Stimulated activated CD8-positive, alpha-beta memory T cell treated with anti-CD3 and anti-CD28 coated beads, Interleukin-4, amount 100 ng/mL, for 1 hour (primary cell): ENCODE results near the gene CPS1.

Experiments
- DNase-seq, 2 donors: peaks; one replicate each; pipeline ENCODE4 v3.0.0-alpha.2; 2020; ENCODE audit warnings: low read depth in 2 of 2, low spot score in 1 of 2

The CPS1 gene

DNA sequence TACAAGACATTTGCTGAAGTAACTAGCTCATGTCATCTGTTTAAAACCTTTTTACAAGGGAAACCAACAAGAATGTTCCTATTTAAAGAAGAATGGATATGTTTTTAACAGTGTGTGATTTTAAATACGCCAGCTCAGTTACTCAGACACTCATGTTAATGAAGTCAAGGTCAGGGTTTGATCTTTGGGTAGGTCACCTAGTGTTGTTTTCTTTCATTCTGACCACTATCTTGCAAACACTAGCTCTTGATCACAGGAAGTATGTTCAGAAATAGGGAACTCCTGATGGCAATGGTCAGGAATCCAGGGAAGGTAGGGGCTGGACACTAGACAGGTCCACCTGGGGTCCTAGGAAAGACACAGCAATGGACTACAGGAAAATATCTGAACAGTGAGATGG is 116.7 kb downstream of the CPS1 start:
- DNase-seq: no peak

DNA sequence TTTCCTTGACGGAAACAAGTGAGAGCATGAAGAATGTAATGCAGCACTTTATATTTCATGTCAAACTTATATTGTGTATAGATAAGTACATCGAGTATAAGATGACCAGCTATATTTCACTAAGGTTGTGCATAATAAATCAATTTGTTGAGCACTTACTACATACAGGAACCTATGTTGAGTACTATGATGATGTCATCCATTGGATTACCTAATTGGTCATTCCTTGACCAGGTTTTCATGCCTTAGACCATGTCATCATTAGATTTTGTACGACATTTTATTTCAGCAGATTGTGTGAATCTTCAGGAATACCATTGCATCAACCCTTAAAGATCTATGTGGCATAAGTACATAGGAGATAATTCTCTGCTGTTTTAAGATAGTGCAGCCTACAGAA is 119.7 kb downstream of the CPS1 start:
- no peak for DNase-seq

DNA sequence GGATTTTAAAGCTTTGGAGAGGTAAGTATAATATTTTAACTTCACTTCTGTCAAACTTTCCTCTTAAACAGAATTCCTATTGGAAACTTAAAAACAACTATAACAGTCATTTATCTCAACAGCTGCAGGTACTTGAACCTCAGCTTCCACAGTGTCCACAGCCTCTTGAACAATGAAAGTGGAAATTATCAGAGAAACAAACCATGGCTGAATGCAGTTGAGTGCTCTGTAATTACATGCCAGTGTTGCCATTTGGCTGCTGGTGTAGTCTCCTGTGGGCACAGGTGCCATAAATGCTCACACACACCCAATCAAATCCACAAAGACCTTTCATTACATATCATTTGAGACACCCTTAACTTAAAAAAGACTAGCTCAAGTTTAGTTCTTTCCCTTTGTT is 125.1 kb downstream of the CPS1 start:
- DNase-seq: no peak

DNA sequence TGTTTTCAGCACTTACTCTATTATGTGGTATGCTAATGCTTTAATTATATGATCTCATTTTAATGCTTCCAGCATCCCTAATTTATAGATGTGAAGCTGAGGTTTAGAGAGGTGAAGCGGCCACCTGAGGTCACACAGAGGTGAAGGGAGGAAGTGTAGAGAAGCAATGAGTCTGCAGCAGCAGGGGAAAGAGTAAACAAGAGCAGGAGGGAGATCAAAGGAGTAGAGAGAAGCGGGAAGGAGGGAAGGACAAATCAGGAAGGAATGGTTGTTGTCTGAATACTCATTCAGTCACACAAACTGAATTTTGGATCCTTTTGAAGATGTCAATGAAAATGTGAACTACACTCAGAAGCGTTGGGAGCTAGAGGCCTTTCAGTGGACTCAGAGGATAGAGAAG is 130.0 kb downstream of the CPS1 start:
- no peak for DNase-seq

DNA sequence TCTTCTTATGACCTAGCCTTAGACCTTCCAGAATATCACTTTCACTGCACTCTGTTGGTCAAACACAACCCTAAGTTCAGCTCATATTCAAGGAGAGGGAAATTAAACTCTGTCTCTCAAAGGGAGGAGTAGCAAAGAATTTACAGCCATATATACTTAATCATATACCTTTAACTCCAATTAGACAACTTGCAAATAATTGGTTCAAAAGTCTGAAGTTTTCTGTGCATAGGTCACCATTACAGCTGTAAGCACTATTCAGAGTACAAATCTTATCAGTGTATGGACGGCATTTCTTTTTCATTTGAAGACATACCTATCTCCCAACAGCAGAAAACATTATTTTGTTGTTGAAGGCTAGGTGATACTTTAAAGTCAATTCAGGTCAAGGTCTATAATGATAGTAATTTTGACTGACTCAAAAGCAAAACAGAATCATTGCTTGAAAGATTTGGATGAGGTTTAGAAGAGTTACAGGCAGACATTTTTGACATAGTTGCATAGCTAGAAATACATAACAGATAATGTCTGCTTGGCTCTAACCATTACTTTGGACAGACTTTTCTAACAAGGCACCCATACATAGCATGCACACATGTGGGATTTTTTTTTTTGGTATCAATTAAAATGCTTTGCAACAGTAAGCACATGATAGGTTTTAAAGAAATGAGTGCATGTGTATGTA is 131.5 kb downstream of the CPS1 start:
- DNase-seq: no peak

DNA sequence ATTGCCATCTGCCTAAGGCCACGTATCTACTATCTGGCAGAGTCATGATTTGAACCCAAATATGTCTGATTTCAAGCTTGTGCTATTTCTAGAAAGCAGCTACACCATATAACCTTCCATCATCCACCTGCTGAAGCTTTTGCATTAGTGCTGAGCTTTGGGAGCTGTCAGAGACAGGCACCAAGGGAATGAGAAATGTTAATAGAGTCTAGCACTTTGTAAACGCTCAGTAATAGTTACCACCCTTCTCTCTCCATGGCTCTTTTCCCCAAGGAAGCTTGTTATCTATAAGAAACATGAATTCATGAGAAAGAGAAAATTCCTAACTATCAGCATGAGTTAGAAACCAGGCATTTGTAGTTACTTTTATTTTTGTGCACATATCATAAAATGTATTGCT is 151.5 kb downstream of the CPS1 start:
- DNase-seq: no peak

DNA sequence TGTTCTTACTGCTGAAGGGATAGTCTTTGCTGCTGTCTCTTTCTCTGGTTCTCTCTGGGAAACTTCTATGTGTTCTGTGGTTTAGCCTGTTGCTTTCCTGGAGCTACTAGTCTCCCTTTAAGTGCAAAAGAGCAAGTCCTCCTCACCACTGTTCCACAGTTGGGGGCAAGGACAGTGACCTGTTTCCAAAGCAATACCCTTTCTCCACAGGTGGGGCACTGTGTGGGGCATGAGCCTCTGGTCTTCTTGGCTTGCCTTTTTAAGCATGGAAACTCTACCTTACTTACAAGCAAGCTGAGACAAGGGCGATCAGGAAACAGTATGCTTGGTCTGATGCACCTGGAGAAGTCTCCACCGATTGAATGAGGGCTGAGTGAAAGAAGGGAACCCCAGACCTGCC is 156.7 kb downstream of the CPS1 start:
- no peak for DNase-seq

DNA sequence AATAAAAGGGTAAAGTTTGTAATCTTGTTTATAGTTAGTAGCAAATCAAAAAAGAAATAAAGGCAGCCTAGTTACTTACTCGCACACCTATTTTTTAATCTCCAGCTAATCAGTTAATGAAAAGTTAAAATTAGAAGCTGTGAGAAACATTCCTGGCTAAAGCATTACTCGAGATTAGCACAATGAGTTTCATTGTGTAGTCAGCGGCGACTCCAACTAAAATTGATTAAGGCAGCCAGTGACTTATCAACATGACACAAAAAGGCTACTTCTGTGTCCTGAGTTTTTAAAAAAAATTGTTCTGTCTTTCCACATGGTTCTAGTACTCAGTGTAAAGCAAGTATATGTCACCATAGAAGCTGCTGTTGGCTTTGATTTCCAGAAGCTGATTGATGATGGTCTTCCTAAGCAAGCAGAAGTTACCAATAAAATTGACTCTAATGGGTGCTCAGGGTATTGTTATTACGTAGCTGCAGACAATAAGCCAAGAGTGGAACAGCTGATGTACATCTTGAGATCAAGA is 159.2 kb downstream of the CPS1 start:
- DNase-seq: no peak

DNA sequence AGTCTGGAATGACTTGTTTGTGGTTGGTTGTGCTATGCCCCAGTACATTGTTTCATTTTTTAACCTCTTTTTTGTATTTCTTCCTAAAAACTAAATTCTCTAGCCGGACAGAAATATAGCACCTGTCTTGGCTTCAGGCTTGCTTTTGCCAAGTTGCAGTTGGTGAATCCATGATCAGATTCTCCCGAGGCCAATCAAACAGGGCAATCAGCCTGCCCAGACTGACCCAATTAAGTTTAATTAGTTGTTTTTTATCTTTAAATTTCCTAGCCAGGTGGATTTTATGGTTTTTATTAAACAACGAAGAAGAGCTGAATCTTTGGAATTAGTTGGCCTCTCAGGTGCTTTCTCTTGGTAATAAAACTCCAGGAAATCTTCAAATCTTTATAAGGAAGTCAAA is 162.1 kb downstream of the CPS1 start:
- no peak for DNase-seq

DNA sequence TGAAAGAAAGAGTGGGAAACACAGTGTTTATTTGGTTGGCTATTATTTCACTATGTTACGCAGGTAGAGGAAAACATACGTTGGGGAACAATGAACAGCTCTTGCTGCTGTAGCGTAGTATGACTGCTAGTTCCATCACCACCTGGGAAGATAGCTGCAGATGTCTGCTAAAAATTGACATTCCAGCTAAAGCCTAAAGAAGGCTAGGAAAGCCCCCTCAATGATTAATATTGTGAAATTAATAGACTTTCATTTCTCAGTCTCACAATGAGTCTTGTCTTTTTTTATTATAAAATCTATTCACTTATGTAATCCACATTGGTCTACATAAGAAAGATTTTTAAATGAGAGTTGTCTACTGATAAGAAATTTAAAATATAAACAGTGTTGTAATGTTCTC is 165.7 kb downstream of the CPS1 start:
- DNase-seq: no peak

DNA sequence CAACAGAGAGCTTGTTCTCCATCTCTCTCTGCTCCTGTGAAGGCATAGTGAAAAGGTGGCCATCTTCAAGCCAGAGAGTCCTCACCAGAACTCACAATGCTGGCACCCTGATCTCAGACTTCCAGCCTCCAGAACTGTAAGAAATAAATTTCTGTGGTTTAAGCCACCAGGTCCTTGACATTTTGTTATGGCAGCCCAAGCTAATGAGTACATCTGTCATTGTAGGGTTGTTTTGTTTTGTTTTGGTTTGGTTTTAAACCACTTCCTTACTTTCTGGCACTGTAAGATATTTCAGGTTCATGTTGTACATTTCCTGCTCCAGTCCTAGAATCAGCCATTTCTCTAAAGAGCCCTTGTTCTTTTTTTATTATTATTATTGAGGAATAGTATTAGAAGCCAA is 171.2 kb downstream of the CPS1 start:
- no peak for DNase-seq
